Raji (cell line): Measurements from ENCODE around the gene TNFRSF14.
A peak's percentile ranks its signal among the peaks of the same experiment; 100 is the strongest.

Experiments used
- POLR2A ChIP-seq: IDR thresholded peaks from 2 replicates; pipeline ENCODE4 v1.6.1; 2011; ENCODE audit warnings: low read depth, low read length, control low read depth; ENCODE audit not compliant: insufficient read depth

TNFRSF14 gene

DNA sequence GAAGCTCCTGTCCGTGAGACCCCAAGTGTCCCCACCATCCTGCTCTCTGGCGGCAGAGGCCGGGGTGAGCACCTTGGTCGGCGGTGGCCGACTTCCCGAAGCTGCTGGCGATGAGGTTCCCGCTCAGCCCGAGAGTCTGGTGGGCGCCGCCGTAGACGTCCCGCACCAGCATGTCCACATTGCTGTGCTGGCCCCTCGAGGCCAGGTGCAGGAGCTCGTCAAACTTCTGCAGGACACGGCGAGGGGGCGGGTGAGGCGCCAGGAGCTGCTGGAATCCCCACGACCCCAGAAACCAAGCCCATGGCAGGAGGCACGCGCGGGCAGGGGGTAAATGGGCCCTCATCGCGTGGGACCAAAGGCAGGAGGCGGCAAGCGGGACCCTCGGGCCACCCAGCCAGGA, 36.4 kb upstream of the TNFRSF14 start:
- TF ChIP-seq POLR2A, result no peak

GRCh38 chr1:2520206-2520605, 36.0 kb upstream of the TNFRSF14 start:
- TF ChIP-seq POLR2A, result no peak

DNA sequence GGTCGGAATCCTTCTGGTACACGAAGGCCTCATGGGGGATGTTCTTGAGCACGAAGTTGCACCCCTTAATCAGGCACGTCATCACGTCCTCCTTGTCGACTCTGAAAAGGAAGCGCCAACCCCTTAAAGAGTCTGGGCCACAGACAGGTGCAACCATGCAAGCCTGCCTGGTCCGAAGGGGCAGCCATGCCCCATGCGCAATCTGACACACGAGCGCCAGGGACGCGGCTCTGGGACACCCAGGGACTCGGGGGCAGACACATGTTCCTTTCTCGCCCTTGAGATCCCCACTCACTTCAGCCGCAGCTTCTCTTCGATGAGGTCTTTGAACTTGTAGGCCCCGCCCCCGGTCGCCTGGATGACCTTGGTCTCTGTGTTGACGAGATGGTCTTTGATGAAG, 35.4 kb upstream of the TNFRSF14 start:
- TF ChIP-seq POLR2A, result no peak

DNA sequence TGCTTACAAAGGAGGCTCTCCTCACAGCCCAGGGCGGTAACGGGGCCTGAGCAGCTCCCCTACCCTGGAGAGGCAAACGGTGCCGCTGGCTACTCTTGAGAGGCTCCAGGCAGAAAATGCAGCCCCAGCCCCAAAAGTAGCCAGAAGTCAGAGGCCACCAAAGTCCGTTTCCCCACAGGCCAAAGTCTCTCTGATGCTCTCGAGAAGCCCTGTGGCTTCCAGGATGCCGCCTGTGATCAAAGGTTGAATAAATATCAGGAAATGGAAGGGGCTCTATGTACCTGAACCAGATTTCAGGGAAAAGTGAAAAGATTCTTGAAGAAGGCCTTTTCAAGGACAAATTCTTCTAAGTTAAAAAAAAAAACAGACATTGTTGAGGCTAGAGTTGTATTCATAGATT, 33.9 kb upstream of the TNFRSF14 start:
- no peak for TF ChIP-seq POLR2A

- no peak for TF ChIP-seq POLR2A
Measured at GRCh38 chr1:2523191-2523890, 32.8 kb upstream of the TNFRSF14 start.

- no peak for TF ChIP-seq POLR2A
Measured at GRCh38 chr1:2523891-2524609, 32.1 kb upstream of the TNFRSF14 start.

DNA sequence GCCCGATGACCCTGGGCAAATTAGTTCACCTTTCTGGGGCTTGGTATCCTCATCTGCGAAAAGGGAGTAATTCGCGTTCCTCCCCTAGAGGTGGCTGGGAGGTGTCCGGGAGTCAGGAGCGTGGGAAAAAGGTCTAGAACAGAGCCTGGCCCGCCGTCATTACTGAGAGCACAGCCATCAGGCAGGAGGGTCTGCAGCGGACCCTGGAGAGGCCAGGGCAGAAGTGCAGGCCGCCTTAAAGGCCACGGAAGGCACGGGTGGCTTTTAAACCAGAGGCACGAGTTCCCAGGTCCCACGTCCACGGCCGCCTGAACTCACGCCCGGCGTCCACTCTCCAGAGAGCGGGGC, 30.6 kb upstream of the TNFRSF14 start:
- no peak for TF ChIP-seq POLR2A

DNA sequence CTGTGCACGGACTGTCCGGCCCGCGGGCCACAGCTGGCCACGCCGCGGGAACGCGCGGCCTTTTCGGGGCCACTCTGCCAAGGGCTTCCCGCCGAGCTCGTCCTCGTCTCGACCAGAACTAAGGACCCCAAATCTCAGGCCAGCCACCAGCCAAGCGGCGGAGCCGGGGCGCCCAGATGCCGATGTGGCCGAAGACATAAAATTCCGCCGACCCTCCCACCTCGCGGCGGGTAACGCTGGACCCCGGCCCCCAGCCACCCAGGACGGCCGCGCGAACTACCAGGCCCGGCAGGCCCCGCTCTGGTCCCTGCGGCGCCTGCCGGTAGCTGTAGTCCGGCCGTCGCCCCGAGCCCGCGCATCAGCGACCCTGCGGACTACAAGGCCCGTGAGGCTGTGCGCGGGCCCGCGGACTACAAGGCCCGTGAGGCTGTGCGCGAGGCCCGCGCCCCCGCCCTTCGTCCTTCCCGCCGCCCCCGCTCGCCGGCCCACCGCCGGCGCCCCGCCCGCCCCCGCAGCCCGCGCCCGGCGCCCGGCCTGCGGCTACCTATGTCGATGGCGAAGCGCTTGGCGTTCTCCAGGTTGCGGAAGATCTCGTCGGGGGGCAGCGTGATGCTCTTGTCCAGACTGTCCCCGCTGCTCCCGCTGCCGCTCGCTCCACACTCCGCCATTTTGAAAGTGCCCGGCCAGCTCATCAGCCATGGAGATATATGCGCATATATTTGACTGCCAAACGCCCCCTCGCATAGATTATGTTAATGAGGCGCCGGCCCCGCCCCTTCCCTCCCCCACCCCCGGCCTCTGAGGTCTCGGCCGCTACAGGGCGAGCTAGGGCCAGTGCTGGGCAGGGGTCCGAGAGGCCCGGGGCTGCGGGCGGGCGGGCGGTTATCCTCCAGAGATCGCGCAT, 30.0 kb upstream of the TNFRSF14 start, which contains the start of gene PANK4:
Gene PANK4, minus strand, starts transcription at position 677 of the 904 bp plus-strand sequence. Its CDS starts 9 bp downstream, at position 668.
- peak; percentile 88 for TF ChIP-seq POLR2A

- TF ChIP-seq POLR2A, result no peak
Measured at GRCh38 chr1:2526824-2527555, 29.2 kb upstream of the TNFRSF14 start.

DNA sequence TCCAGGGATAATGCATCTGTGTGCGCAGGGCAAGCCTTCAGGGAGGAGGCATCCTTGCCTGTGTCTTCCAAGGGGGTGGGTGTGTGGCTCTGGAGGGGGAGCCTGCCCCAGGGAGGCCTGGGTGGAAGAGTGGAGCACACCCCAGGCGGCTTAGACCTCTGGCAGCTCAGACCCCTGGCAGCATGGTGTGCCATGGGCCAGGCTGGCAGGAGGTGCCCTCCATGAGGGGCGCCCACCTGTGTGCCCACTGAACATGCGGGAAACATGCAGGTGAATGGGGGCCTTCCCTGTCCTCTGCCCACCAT, 28.7 kb upstream of the TNFRSF14 start:
- TF ChIP-seq POLR2A, result no peak

GRCh38 chr1:2528016-2528415, 28.2 kb upstream of the TNFRSF14 start:
- no peak for TF ChIP-seq POLR2A

DNA sequence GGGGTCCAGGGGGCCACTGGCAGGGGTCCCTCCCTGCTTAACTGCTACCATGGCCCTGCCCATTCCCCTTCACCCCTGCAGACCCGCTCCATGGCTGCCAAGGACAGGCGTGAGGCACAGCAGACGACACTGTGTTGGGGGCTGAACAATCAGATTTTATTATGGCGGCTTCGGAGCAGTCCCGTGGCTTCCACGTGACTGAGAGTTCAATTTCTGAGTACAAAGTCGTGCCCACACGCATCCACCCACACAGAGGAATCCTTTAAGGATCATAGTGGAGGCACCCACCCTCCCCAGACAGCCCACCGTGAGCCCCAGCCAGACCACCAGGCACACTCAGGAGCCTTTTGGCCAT, 27.6 kb upstream of the TNFRSF14 start:
- TF ChIP-seq POLR2A, result no peak

GRCh38 chr1:2528966-2529783, 27.0 kb upstream of the TNFRSF14 start:
- TF ChIP-seq POLR2A, result no peak

DNA sequence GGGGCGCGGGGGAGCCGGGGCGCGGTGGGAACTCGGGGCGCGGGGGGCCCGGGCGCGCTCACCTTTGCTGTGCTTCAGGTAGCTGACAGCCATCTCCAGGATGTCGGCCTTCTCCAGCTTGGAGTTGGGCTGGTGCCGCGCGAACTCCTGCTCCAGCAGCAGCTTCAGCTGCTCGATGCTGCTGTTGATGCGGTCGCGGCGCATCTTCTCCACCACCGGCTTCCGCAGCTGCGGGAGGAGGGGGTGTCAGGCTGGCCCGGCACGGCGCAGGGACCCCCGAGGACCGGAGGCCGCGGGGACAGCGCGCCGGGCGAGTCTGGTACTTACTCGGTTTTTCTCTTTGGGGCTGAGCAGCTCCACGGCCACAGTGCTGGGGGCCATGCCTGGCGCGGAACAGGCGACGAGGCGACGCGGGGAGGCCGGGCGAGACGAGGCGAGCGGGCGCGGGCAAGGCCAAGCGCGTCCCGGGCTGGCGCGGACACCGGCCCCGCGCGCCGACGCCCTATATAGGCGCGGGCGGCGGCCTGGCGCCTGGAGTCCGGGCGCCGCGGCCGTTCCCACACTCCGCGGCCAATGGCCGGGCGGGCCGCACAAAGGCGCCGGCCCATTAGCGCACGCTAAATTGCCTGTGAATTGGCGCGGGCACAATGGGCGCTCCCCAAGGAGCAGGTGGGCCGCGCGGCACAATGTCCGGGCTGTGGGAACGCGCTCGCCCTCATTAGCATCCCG, 26.2 kb upstream of the TNFRSF14 start, which contains the start of gene HES5:
Gene HES5, minus strand, starts transcription at position 480 of the 729 bp plus-strand sequence. Its CDS starts 99 bp downstream, at position 381.
- TF ChIP-seq POLR2A, result no peak
